CD4-positive, alpha-beta T cell treated with Interleukin-10 for 1 hour (primary cell): ENCODE data around the gene SLC46A3.
A peak's percentile ranks its signal among the peaks of the same experiment; 100 is the strongest.

Experiments used
- DNase-seq: peaks from one replicate; pipeline ENCODE4 v3.0.0-alpha.2; 2020

Gene SLC46A3

DNA sequence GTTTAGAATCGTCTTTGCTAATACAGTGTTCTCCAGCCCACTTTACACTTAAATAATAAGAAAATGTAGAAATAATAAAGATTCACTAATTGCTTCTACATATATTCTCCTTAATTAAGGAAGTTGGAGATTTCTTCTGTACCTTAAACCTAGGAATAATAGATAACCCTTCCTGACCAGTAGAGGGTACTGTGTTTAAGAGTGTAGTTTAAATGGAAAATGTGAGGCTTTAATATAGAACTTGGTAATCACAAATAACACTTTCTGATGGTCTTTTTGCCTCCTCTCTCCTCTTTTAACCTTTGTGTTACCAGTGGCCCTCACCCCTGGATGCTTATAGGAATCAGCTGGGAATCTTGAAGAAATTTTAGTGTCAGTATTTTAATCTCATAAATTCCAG, 39.1 kb downstream of the SLC46A3 start:
- DNase-seq, result no peak

DNA sequence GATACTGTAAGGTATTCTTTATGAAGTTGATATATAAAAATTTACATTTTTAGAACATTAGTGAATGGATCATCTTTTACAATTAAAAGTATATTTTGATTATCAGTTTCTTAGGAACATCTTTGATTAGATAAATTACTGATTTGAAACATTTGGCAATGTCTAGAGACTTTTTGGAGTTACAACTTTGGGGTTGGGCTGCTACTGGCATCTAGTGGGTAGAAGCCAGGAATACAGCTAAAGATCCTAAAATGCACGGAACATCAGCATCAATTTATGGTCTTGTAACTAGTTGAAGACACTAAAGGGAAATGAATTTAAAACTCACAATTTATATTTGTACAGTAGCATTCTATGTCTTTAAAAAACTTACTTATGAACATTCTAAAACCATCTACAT, 40.0 kb downstream of the SLC46A3 start:
- DNase-seq, result no peak

DNA sequence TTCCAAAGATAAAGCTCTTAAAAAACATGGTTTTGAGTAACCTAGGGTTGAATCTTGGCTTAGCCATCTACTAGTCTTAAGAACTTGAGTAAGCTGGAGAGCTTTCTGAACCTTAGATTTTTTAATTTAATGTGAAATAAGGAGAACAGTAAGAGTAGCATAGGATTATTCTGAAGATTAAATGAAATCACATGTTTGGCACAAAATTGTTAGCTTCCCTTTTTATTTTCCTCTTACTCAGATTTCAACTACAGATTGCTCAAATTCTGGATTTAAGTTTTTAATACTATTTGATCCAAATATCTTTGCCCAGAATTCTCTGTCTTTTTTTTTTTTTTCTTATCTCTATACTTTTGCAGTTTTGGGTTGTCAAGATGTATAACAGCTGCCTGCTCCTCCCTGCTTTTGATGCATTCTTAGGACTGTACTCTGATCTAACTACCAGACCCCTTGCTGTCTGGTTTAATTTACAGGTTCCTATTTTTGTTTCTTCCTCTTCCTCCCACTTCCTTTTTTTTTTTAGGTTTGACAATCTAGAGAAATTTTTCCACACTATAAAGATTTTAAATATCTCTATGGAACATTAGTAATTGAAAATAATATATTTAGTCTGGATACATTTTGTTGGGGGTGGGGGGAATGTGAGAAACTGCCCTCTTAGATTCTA, 47.5 kb downstream of the SLC46A3 start:
- DNase-seq, result no peak

DNA sequence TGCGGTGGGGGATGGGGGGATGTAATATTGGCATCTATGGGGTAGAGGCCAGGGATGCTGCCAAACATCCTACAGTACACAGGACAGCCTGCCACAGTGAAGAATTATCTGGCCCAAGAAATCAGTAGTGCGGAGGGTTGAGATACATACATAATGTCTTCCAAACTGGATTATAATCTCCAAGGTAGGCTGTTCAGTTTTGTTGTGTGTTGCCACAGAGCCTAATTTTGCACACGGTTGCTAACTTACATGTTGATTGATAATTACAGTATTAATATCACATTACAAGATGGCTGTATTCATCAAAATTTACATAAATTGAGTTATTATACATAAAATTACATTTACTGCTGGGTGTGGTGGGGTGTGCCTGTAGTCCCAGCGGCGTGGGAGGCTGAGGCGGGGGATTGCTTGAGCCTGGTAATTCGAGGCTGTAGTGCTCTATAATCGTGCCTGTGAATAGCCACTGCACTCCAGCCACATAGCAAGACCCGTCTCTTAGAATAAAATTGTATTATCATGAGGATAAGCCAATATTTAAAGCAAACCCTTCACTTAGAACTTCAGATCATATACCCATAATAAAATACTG, 51.8 kb downstream of the SLC46A3 start:
- no peak for DNase-seq

DNA sequence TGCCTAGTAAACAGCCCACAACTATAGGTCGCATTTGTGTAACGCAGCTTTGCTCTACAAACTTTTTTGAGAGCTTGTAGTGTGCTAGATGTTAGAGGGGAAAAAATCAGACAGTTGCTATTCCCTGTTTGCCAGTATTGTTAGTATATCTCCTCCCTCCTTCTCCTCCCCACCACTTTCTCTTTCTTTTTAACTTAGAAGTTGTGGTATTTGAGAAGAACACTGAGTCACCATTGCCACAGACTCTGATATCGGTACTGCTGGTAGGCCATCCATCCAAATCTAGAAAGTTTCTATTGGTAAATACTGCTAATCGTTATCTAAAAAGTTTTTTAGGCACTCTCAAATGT, 59.2 kb downstream of the SLC46A3 start:
- peak; percentile 59 for DNase-seq

DNA sequence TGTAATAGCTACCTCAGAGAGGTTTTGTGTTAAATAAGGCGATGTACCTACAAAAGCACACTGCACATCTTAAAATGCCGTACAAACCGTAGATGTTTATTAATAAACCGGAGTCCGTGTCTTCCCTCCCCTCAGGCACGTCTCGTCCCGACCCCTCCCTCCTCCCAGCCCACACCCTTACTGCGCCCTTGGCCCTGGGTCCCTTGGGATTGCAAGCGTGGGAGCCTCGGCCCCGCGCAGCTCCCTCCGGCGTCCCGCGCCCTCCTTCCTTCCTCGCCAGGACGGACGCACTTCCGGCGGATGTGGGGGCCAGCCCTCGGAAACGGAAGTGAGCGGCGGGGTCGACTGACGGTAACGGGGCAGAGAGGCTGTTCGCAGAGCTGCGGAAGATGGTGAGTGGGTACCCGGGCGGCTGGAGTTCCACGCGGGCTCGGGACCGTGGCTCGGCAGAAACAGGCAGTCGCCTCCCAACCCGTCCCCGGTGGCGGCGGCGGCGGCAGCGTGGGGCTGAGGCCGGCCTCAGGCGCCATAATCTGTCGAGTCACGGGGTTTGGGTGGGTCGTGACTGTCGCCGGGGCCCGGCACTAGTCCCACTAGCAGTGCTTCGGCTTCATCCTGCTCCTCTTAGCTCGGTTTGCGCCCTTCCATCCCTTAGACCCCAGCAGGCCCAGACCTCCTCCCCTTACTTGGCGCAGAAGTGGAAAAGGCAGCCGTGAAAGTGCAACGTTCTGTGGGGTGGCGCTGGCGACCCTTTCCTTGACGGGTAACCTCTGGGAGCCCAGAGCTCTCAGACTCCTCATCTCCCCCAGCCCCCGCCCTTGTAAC, 59.8 kb downstream of the SLC46A3 start, which contains the start of gene POMP:
POMP (plus strand) TSS at position 335 of the 825 bp plus-strand sequence; CDS start at position 390, 55 bp downstream.
- peak; percentile 90 for DNase-seq

DNA sequence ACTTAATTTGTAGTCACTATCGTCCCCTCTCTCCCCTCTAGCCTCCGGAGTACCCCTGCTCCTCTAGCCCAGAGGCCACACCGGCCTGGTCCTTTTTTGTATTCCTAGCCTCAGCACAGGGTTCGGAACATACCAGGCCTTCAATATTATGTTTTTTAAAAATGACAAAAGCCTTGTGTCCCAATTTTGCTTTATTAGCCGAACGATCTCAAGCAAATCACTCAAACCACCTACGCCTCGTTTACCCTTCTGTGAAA, 60.3 kb downstream of the SLC46A3 start:
- DNase-seq, result no peak

DNA sequence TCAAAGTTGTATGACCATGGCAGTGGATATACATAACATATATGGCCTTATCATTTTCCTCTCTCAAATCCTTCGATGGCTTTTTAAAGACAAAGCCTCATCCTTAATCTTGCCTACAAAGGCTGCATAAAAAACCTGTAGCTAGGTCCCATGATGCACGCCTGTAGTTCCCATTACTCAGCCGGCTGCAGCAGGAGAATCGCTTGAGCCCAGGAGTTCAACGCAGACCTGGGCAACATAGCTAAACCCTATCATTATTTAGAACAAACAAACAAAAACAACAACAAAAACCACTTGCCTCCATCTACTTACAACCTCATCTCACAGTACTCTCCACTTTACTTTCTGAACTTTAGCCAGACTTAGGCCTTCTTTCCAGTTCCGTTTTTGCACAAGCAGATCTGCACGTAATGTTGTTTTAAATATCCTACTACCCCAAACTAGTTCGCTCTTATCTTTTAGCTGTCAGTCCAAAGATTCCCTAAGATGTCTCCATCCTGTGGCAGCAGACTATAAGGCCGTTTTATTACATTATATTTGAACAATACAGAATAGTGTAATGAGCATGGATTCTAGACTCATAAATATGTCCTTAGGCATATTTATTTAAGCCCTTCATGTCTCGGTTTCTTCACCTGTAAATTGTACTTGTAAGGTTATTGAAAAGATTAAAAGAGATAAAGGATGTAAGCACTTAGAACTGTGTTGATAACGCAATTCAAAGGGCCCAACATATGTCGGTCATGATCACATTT, 60.8 kb downstream of the SLC46A3 start:
- DNase-seq, result no peak

DNA sequence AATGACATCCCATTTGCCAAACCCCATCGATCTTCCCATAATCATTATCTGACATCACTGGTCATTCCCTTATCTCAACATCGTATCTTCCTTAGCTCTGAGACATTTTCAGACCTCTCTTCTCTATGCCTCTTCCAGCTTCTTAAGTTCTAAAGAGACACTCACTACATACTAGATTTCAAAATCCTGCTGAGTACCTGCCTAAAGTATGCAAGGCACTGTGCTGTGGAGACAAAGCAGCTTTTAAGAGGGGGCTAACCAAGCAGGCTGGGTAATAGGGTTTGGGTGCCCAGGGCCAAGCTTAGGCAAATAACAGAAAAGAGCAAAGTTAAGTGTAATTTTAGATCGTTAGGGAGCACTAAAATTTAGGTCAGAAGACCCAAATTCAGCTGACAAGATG, 63.2 kb downstream of the SLC46A3 start:
- no peak for DNase-seq

DNA sequence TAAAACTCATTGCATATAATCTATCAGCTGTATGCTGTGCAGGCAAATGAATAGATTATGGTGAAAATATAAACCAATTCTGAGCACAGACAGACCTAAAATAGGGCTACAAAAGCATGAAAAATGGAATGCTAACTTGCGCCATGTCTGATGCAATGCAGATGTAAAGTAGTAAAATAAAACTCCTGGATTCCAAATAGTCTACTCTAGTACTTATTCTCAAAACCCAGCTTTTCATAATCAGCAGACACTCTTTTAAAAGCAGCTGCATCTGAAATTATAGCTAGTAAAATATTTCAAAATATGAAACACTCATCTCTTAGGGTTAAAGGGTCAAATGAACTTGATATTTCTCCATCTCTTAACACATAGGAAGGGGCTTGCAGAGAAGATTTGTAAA, 64.5 kb downstream of the SLC46A3 start:
- no peak for DNase-seq

DNA sequence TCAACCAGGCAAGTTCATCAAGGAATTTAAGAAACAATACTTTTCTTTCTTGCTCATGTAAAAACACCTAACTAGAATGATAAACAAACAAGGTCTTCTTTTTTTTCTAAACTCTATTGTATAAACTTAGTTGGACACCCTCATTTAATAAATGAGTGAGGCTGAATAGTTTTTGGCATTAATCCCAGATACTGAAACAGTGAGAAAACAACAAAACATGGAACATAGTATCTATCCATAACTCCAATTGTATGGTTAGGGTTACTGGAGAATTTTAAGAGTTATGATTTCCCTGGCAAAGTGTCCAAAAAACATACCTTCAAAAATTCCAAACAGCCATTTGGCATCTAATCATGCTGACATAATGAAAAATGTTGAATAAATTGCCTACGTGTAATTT, 65.7 kb downstream of the SLC46A3 start:
- no peak for DNase-seq

DNA sequence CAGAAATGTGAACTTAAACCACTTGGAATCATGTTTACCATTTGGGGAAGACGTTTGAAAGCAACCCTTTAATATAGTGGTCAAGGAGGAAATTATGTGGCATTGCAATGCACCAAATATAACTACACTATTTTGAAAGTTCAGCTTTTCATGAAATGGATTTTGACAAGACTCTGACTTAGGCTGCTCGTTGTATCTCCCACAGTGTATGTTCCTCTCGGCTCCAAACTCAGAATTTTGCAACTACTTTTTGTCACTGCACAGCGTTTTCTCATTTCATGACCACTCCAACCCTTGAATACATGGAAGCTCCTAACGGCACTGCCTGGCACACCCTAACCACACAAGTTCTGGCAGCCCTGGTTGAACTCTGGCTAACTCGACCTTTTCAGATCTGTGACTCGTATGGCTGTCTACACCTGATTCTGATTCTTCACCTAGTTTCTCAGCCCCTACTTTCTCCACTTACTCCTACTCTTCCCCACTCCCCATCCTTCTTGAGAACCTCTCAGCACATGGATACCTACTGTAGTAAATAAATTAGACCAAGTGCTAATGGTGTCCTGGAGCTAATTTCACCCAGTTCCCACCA, 66.9 kb downstream of the SLC46A3 start:
- no peak for DNase-seq

DNA sequence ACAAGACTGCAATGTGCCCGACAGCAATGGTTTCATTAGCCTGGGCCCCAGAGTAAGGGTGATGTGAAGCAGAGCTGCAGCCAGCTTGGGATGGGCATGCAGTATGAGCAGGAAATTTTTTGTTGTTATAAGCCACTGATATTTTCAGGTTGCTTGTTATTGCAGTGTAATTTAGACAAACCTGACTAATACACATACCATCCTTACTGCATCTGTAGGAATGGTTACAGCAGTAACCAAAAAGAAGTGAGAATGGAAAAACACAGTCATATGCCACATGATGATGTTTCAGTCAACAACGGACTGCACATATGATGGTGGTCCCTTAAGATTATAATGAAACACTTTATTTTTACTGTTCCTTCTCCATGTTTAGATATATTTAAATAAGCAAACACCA, 68.5 kb downstream of the SLC46A3 start:
- DNase-seq, result no peak
